ENCODE data around the gene NR3C2.

The NR3C2 gene

DNA sequence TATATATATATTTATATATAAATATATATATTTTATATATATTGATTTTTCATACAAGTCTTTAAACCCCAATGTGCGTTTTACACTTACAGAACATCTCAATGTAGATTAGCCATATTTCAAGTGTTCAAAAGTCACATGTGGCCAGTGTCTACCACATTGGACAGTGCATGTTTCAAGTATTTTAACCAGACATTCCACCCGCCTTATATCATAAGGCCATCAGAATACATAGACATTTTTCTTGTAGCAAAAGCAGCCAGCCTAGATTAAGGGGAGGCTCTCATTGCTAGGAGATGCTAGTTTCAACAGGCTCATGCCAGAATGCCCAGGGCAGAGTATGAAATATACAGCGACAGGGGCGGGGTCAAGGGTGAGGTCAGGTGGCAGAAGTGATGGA lies 202.0 kb downstream of the NR3C2 start:
- Histone ChIP-seq H3K79me2 (ENCODE audit: insufficient read depth, low read length) (no peaks in the 10 kb centered on the region), H3K27me3 (ENCODE audit: insufficient read depth, low read length) (no peaks in the 10 kb centered on the region), H3K9me2 (ENCODE audit: low read depth, low read length) (no peaks in the 10 kb centered on the region), H3K9me3 (ENCODE audit: low read length) (no peaks in the 10 kb centered on the region), H3K27ac (ENCODE audit: low read depth, low read length, poor library complexity, severe bottlenecking) (no peak overlapping the region), H3K9ac (ENCODE audit: low read length) (no peak overlapping the region), H3K36me3 (ENCODE audit: insufficient read depth, low read length) (no peaks in the 10 kb centered on the region), H2AFZ (ENCODE audit: low read length) (no peak overlapping the region), H3F3A (ENCODE audit: insufficient read depth, low read length) (no peaks in the 10 kb centered on the region), H3K4me1 (ENCODE audit: insufficient read depth, low read length, severe bottlenecking) (peaks cover 30% of the 10 kb centered on the region), H3K4me2 (ENCODE audit: low read length) (no peak overlapping the region), H3K4me3 (ENCODE audit: low read depth, low read length, poor library complexity, severe bottlenecking) (no peak overlapping the region), H4K20me1 (ENCODE audit: insufficient read depth, low read length) (no peaks in the 10 kb centered on the region)
- TF ChIP-seq, protein P1, sequence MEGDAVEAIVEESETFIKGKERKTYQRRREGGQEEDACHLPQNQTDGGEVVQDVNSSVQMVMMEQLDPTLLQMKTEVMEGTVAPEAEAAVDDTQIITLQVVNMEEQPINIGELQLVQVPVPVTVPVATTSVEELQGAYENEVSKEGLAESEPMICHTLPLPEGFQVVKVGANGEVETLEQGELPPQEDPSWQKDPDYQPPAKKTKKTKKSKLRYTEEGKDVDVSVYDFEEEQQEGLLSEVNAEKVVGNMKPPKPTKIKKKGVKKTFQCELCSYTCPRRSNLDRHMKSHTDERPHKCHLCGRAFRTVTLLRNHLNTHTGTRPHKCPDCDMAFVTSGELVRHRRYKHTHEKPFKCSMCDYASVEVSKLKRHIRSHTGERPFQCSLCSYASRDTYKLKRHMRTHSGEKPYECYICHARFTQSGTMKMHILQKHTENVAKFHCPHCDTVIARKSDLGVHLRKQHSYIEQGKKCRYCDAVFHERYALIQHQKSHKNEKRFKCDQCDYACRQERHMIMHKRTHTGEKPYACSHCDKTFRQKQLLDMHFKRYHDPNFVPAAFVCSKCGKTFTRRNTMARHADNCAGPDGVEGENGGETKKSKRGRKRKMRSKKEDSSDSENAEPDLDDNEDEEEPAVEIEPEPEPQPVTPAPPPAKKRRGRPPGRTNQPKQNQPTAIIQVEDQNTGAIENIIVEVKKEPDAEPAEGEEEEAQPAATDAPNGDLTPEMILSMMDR (IDR thresholded peaks at IDR 0.05; ENCODE audit: low read length), result no peak
- TF ChIP-seq EZH2 (IDR thresholded peaks at IDR 0.05; ENCODE audit: borderline replicate concordance, low read length), result no peak

DNA sequence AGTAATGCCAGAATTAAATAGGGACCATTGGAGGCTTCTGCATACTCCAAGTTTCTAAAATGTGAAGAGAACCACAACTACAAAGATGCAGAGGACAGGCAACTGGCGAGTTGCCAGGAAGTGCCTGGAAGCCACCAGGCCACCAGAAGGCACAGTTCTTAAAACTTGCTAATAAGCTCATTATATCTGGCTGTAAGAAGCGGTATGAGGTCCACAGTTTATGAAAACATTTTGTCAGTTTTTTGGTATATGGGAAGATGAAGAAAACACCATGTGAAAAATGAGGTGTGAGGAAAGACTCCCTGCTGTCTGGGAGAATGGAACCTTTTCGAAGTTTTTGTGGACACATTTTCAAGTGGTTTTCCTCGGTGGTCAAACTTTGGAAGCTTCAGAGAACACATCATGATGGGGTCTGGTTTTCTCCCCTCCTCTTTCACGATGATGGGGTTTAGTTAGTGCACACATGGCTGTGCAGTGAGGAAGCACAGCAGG lies 202.7 kb downstream of the NR3C2 start:
- peak overlapping the region; percentile 18 for H3K27ac ChIP-seq (ENCODE audit: low read depth, low read length, poor library complexity, severe bottlenecking)
- H4K20me1 ChIP-seq (ENCODE audit: insufficient read depth, low read length), result no peaks in the 10 kb centered on the region
- no peaks in the 10 kb centered on the region for H3K36me3 ChIP-seq (ENCODE audit: insufficient read depth, low read length)
- no peaks in the 10 kb centered on the region for H3K9me3 ChIP-seq (ENCODE audit: low read length)
- no peak overlapping the region for H3K4me3 ChIP-seq (ENCODE audit: low read depth, low read length, poor library complexity, severe bottlenecking)
- no peaks in the 10 kb centered on the region for H3K9me2 ChIP-seq (ENCODE audit: low read depth, low read length)
- no peak overlapping the region; the same call in 1 of the 2 replicates for H3K4me2 ChIP-seq (ENCODE audit: low read length)
- H3K27me3 ChIP-seq (ENCODE audit: insufficient read depth, low read length), result no peaks in the 10 kb centered on the region
- TF ChIP-seq EZH2 (IDR thresholded peaks at IDR 0.05; ENCODE audit: borderline replicate concordance, low read length), result no peak
- TF ChIP-seq, protein P1 (IDR thresholded peaks at IDR 0.05; ENCODE audit: low read length), result no peak
- no peaks in the 10 kb centered on the region for H3K79me2 ChIP-seq (ENCODE audit: insufficient read depth, low read length)
- H3K4me1 ChIP-seq (ENCODE audit: insufficient read depth, low read length, severe bottlenecking), result peaks cover 26% of the 10 kb centered on the region
- H3F3A ChIP-seq (ENCODE audit: insufficient read depth, low read length), result no peaks in the 10 kb centered on the region
- H2AFZ ChIP-seq (ENCODE audit: low read length), result no peak overlapping the region
- no peak overlapping the region for H3K9ac ChIP-seq (ENCODE audit: low read length)

DNA sequence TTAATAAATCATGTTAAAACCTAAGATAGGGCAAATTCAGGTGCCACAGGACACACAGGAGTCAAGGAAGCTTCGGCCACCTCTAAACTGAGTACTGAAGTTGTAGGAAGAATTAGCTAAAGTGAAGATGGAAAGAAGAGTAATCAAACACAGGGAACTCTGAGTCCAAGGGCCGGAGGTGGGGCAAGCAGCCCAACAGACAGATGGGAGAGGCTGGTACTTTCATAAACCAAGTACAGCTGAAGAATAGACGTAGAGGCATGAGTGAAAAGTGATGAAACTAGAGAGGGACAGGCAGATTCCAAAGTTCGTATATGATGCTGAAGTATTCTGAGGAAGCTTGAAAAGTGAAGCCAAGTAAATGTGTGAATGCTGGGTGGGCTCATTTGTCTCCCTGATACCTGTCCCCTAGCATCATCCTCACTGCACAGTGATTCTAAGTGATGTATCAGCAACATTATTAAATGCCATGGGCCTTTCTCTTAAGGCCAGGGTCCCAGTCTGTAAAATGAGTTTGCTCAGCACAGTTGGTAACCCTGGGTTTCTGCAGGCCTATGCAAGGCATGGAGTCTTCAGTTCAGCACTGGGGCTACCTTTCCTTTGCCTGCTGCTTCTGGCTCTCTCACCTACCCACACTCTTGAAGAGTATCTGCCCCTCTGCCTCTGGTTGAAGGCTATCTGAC lies 203.3 kb downstream of the NR3C2 start:
- Histone ChIP-seq H3K9me2 (ENCODE audit: low read depth, low read length) (no peaks in the 10 kb centered on the region), H3K27me3 (ENCODE audit: insufficient read depth, low read length) (no peaks in the 10 kb centered on the region), H4K20me1 (ENCODE audit: insufficient read depth, low read length) (no peaks in the 10 kb centered on the region), H3K9me3 (ENCODE audit: low read length) (no peaks in the 10 kb centered on the region), H3K79me2 (ENCODE audit: insufficient read depth, low read length) (no peaks in the 10 kb centered on the region), H2AFZ (ENCODE audit: low read length) (no peak overlapping the region), H3K4me1 (ENCODE audit: insufficient read depth, low read length, severe bottlenecking) (peaks cover 20% of the 10 kb centered on the region), H3K4me3 (ENCODE audit: low read depth, low read length, poor library complexity, severe bottlenecking) (no peak overlapping the region), H3K36me3 (ENCODE audit: insufficient read depth, low read length) (no peaks in the 10 kb centered on the region), H3K27ac (ENCODE audit: low read depth, low read length, poor library complexity, severe bottlenecking) (no peak overlapping the region), H3K4me2 (ENCODE audit: low read length) (no peak overlapping the region), H3F3A (ENCODE audit: insufficient read depth, low read length) (no peaks in the 10 kb centered on the region), H3K9ac (ENCODE audit: low read length) (no peak overlapping the region)
- TF ChIP-seq, protein P1 (IDR thresholded peaks at IDR 0.05; ENCODE audit: low read length), result no peak
- no peak for TF ChIP-seq EZH2 (IDR thresholded peaks at IDR 0.05; ENCODE audit: borderline replicate concordance, low read length)

All from OCI-LY1 (cell line).